ENCODE data around the gene EPN3.

DNA sequence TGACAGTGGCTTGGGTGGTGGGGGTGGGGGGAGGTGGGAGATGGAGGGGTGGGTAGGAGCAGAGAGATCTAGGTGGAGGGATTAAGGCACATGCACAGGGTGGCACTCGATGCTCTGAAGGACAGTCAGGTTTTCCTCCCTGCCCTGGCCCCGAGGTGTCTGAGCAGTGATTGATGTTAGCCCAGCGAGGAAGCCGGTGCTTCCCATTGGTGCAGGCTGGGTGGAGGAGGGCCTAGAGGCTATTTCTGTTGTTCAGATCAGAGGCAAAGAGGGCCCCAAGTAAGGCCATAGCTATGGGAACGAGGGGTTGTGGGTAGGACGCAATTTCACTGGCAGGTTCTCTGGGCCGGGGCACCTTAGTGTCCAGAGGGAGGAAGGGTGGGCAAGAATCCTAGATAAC lies 51.1 kb downstream of the EPN3 start:
- TF ChIP-seq GATA3 (IDR thresholded peaks at IDR 0.05; ENCODE audit: low read depth, low read length): no peak
- no peak for TF ChIP-seq GATA2 (IDR thresholded peaks at IDR 0.05; ENCODE audit: low read depth, low read length)

Data from SH-SY5Y (cell line).